Activated T-cell treated with anti-CD3 and anti-CD28 coated beads for 24 hours (primary cell): ENCODE results near the gene ARHGAP20.

Source experiments
- DNase-seq: peaks from one replicate; pipeline ENCODE4 v3.0.0-alpha.2; 2020; ENCODE audit warnings: low read depth

ARHGAP20 gene

DNA sequence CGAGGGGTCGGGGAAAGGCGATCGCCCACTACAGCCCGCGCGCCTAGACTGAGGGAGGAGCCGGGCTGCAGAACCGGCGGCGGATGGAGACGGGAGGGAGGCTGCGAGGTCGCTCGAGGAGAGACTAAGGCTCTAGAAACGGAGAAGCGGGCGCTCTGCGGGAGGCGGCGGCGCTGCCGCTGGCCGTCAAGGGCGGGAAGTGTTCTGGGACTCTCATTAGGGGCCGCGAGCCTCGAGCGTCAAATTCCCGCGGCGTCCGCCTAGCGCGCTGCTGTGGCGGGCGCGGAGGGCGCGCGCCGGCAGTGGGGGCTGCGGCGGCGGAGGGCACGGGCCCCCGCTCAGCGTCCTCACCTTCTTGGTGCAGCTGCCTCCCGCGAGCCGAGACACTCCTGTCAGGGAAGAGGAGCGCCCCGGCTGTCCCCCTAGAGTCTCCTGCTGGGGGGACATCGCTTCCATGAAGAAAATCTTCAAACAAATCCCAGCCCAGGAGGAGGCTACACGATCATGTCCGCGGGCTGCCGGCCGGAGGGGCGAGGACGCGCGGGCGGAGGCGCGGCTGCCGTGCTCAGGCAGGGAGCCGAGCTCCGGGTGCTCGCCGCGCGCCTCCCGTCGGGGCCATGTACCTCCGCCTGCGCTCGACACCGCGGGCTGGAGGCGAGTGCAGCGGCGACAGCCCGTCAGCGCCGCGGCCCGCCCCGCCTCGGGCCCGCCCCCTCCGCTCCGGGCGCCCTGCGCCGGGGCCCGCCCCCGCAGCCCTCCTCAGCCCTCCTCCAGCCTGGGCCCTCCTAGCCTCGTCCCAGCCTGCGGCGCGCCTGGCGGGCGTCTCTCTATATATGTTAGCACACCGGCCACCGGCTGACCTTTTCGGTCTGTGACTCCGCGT, at the start of gene ARHGAP20:
ARHGAP20 (minus strand) TSS at position 662 of the 883 bp plus-strand sequence; CDS start at position 456, 206 bp downstream.
- DNase-seq, result peak; percentile 30

GRCh38 chr11:110761991-110762390, 49.8 kb upstream of the ARHGAP20 start:
- no peak for DNase-seq

- DNase-seq, result no peak
Measured at GRCh38 chr11:110761131-110761530, 48.9 kb upstream of the ARHGAP20 start.

- no peak for DNase-seq
Measured at GRCh38 chr11:110759972-110760381, 47.7 kb upstream of the ARHGAP20 start.

DNA sequence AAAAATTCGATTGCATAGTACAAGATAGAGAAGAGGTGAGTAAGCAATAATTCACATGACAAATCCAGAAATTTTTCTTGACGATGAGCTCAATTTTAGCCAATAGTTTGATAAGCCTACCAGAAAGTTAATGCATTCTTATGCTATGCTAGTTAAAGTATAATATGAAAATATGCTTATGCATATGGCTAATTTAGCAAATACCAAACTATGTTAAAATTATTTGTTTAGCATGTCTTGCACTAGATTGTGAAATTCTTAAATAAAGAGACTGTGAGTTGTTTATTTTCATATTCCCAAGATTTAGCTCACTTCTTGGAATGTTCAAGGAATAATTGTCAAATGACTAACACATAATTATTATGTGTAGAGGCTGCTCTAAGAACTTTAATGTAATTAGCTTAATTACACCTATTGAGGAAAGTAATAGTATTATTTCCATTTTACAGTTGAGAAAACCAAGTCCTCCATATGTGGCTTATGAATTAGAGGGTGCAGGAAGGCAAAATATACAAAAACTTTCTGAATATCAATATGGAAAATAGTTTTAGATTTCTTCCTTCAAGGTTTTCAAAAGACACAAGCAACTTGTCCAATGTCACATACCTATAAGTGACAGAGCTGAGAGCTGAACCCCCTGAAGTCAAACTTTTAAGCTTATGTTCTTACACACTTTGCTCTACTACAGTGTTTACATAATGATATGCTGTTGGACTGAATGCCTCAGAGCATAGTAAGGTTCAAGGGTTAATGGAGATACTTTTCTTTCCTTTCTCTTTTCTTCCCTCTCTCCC, 45.9 kb upstream of the ARHGAP20 start:
- no peak for DNase-seq

DNA sequence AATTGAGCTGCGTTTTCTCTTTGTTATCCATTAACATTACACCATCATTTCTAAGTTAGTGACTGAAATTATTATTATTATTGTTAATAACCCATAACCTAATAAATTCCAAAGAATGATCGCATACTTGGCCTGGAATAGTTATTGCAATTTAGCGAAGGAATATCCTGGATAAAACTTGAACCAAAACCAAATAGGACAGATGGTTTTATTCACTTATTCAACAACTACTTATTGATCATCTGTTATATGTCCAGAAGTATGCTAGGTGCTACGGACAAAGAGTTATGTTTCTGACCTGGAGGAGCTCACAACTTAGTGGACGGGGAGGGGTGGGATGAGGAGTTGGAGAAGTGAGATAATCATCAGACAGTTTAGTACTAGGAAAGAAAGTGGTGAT, 44.8 kb upstream of the ARHGAP20 start:
- no peak for DNase-seq

GRCh38 chr11:110755941-110756340, 43.7 kb upstream of the ARHGAP20 start:
- no peak for DNase-seq

- DNase-seq, result no peak
Measured at GRCh38 chr11:110752890-110753289, 40.7 kb upstream of the ARHGAP20 start.

DNA sequence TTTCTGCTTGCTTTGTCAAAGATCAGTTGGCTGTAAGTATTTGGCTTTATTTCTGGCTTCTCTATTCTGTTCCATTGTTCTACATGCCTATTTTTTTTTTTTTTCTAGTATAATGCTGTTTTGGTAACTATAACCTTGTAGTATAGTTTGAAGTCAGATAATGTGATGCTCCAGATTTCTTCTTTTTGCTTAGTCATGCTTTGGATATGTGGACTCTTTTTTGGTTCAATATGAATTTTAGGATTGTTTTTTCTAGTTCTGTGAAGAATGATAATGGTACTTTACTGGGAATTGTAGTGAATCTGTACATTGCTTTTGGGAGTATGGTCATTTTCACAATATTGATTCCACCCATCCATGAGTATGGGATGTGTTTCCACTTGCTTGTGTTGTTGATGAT, 37.9 kb upstream of the ARHGAP20 start:
- DNase-seq, result no peak

GRCh38 chr11:110747531-110747930, 35.3 kb upstream of the ARHGAP20 start:
- no peak for DNase-seq

DNA sequence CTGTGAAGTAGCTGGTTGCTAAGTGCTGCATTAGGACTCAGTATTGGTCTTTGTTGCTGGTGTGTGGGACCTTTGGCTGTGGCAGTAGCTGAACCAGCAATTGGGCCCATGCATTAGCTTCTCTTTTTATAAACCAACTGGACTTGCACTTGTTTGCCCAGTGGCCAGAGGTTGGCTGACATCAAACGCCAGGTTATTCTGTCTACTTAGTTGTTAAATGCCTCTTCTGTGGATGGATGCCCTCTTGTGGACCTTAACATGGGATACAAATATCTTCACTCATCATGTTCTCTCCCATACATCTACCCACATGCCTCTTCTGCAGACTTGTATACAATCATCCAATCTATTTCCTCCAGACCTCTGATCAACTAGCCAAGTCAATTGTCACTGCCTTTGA, 26.4 kb upstream of the ARHGAP20 start:
- no peak for DNase-seq

GRCh38 chr11:110737593-110737992, 25.4 kb upstream of the ARHGAP20 start:
- no peak for DNase-seq

GRCh38 chr11:110736171-110736553, 23.9 kb upstream of the ARHGAP20 start:
- no peak for DNase-seq

- DNase-seq, result no peak
Measured at GRCh38 chr11:110735455-110736170, 23.4 kb upstream of the ARHGAP20 start.

GRCh38 chr11:110734790-110735189, 22.6 kb upstream of the ARHGAP20 start:
- no peak for DNase-seq

GRCh38 chr11:110730773-110731172, 18.5 kb upstream of the ARHGAP20 start:
- DNase-seq, result no peak

DNA sequence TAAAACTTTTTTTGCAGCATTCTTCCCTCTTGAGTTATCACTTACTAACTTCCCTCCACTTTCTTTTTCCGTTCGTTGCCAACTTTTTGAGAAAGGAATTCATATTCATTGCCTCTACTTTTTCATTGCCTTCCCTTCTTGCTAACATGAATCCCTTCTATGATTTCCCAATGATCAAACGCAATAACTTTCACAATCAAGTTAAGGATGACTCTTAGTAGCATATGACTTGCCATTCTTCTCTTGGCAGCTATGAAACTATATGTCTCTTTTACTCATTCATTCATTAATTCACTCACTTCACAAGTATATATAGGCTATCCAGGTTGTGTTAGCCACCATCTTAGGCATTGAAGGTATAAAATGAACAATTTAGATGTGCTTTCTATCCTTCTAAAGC, 16.6 kb upstream of the ARHGAP20 start:
- DNase-seq, result no peak

GRCh38 chr11:110728476-110728875, 16.2 kb upstream of the ARHGAP20 start:
- no peak for DNase-seq

GRCh38 chr11:110724358-110724757, 12.1 kb upstream of the ARHGAP20 start:
- DNase-seq, result no peak

GRCh38 chr11:110720431-110721275, 8.4 kb upstream of the ARHGAP20 start:
- DNase-seq, result no peak

DNA sequence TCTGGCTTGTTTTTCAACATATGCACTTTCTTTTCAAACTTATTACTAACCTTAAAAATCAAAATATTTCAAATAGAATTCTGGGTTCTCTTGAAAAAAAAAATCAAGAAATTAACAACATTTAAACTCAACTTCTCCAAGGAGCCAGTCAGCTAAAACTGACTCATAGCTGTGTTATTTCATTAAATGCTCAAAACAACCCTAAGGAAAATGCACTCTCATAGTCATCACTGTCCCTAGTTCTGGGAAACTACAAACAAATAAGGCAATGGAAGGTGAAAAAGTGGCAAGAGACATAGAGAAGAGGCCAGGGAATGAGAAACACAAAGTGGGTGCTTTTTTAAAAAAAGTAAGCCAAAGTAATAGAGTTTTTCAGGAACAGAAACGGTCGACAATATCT, 4.1 kb upstream of the ARHGAP20 start:
- no peak for DNase-seq

DNA sequence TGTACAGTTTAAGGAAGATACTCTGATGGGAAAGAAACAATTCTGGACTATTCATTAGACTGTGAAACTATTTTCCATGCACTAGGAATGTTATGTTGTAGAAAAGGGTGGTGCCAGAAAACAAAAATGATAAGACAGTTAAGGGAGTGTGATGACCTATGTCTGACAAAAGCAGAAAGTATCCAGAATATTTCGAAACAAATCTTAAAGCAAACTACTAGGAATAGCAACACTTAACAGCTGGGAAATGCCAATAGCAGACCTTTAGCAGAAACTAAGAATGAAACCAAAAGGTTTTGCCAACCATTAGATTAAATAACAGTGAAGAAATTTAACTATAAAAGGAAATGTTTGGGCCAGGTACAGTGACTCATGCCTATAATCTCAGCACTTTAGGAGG, 3.3 kb upstream of the ARHGAP20 start:
- no peak for DNase-seq
